H1 (cell line): Measurements from ENCODE around the gene GPR45.

Experiments
- BRCA1 ChIP-seq: IDR thresholded peaks from 2 replicates; pipeline ENCODE4 v1.6.1; 2012; ENCODE audit warnings: low read depth, low read length, improper control_type of control experiment
- CEBPB ChIP-seq: IDR thresholded peaks from 2 replicates; pipeline ENCODE4 v1.6.1; 2012; ENCODE audit warnings: low read depth, low read length
- CREB1 ChIP-seq: IDR thresholded peaks from 2 replicates; pipeline ENCODE4 v1.6.1; 2012; ENCODE audit warnings: inconsistent platforms
- CTCF ChIP-seq, 3 experiments: IDR thresholded peaks; 1 replicate in 2 of 3; 2 replicates in 1 of 3; pipeline versions ENCODE4 v1.5.1 to v1.6.1; 2011; ENCODE audit warnings: low read length in 3 of 3, mild to moderate bottlenecking in 3 of 3, inconsistent platforms in 2 of 3, low read depth in 1 of 3, moderate library complexity in 1 of 3; ENCODE audit not compliant: insufficient read depth in 1 of 3; ENCODE audit errors: control extremely low read depth in 1 of 3
- EP300 ChIP-seq, 2 experiments: IDR thresholded peaks; 1 replicate in 1 of 2; 2 replicates in 1 of 2; pipeline ENCODE4 v1.6.1; 2011 to 2012; ENCODE audit warnings: low read depth in 2 of 2, low read length in 2 of 2, mild to moderate bottlenecking in 2 of 2, borderline replicate concordance in 1 of 2, inconsistent platforms in 1 of 2, moderate library complexity in 1 of 2
- EZH2 ChIP-seq: fragments of 200-600 bp; sonication (generic); IDR thresholded peaks from 2 replicates; pipeline ENCODE4 v1.7.1; 2012; ENCODE audit warnings: low read depth, mild to moderate bottlenecking, moderate library complexity, low read length, inconsistent platforms; ENCODE audit not compliant: severe bottlenecking
- POLR2A ChIP-seq, 2 experiments: IDR thresholded peaks; 1 replicate in 1 of 2; 2 replicates in 1 of 2; pipeline ENCODE4 v1.6.1; 2011; ENCODE audit warnings: low read depth in 2 of 2, low read length in 2 of 2, mild to moderate bottlenecking in 2 of 2; ENCODE audit errors: control extremely low read depth in 1 of 2
- POLR2AphosphoS5 ChIP-seq: IDR thresholded peaks from 2 replicates; pipeline ENCODE4 v1.6.1; 2011; ENCODE audit warnings: low read depth, low read length
- RXRA ChIP-seq: IDR thresholded peaks from 2 replicates; pipeline ENCODE4 v1.6.1; 2011; ENCODE audit warnings: low read depth, mild to moderate bottlenecking, low read length, moderate library complexity; ENCODE audit not compliant: insufficient read depth
- SIRT6 ChIP-seq: IDR thresholded peaks from one replicate; pipeline ENCODE4 v1.7.1; 2012; ENCODE audit warnings: low read length, inconsistent platforms
- SIX5 ChIP-seq: IDR thresholded peaks from 2 replicates; pipeline ENCODE4 v1.6.1; 2011; ENCODE audit warnings: mild to moderate bottlenecking, low read depth, low read length
- TAF1 ChIP-seq: IDR thresholded peaks from 2 replicates; pipeline ENCODE4 v1.6.1; 2011; ENCODE audit warnings: mild to moderate bottlenecking, low read depth, low read length
- TCF12 ChIP-seq: IDR thresholded peaks from 2 replicates; pipeline ENCODE4 v1.6.1; 2011; ENCODE audit warnings: low read depth, mild to moderate bottlenecking, low read length
- TEAD4 ChIP-seq: IDR thresholded peaks from 2 replicates; pipeline ENCODE4 v1.6.1; 2012; ENCODE audit warnings: low read depth, low read length, inconsistent platforms, mixed read lengths

GRCh38 chr2:105224444-105224843, 17.1 kb upstream of the GPR45 start:
- no peak for TF ChIP-seq SIRT6
- TF ChIP-seq CTCF (IDR thresholded peaks at IDR 0.05; ENCODE audit: control extremely low read depth in 1 of 3, insufficient read depth in 1 of 3, low read depth in 1 of 3, low read length in 3 of 3), result no peak
- TF ChIP-seq POLR2AphosphoS5, result no peak
- TF ChIP-seq EP300 (IDR thresholded peaks at IDR 0.05; ENCODE audit: borderline replicate concordance in 1 of 2, low read depth in 2 of 2, low read length in 2 of 2), result no peak
- no peak for TF ChIP-seq TCF12
- no peak for TF ChIP-seq SIX5
- no peak for TF ChIP-seq CREB1
- no peak for TF ChIP-seq CEBPB
- TF ChIP-seq TEAD4, result no peak
- TF ChIP-seq POLR2A (IDR thresholded peaks at IDR 0.05; ENCODE audit: control extremely low read depth in 1 of 2, low read depth in 2 of 2, low read length in 2 of 2), result no peak
- no peak for TF ChIP-seq EZH2
- no peak for TF ChIP-seq BRCA1
- no peak for TF ChIP-seq RXRA
- TF ChIP-seq TAF1, result no peak
